Measurements from ENCODE around the gene GPR32. TPM values are rescaled to one million over a fixed set of nuclear protein-coding genes. Genes with fewer than 3 reads are reported as not detected.
"Not testable (repeated sequence)": the region's sequence is repeated elsewhere in the genome, so short reads cannot be mapped to it uniquely, and the experiment has no call there.

GPR32 gene
- total and polyA plus RNA-seq, 4 donors = not detected

GRCh38 chr19:50772476-50772875 is 2.2 kb downstream of the GPR32 start:
- DNase-seq (no peak), ATAC-seq (ENCODE audit: low FRiP score) (no peak)
- intact Hi-C loops (cut with DNase I) = no loop called here
- Histone ChIP-seq H3K4me3 (ENCODE audit: low read length in 2 of 2) (no peak overlapping the region), H3K4me1 (ENCODE audit: control insufficient read depth in 1 of 2, insufficient read depth in 2 of 2, low read length in 2 of 2) (no peaks in the 10 kb centered on the region), H3K27ac (ENCODE audit: low read depth in 1 of 2, low read length in 2 of 2) (no peak overlapping the region), H3K27me3 (ENCODE audit: control insufficient read depth in 1 of 2, insufficient read depth in 2 of 2, low read length in 1 of 2) (no peaks in the 10 kb centered on the region), H3K9me3 (ENCODE audit: control insufficient read depth, low read length) (peaks cover 2% of the 10 kb centered on the region), H3K36me3 (ENCODE audit: control insufficient read depth in 1 of 2, insufficient read depth in 2 of 2, low read length in 1 of 2) (no peaks in the 10 kb centered on the region)
- 44 to 65% methylated on average over 2 of the region's 2 CpGs for WGBS, 2 donors

DNA sequence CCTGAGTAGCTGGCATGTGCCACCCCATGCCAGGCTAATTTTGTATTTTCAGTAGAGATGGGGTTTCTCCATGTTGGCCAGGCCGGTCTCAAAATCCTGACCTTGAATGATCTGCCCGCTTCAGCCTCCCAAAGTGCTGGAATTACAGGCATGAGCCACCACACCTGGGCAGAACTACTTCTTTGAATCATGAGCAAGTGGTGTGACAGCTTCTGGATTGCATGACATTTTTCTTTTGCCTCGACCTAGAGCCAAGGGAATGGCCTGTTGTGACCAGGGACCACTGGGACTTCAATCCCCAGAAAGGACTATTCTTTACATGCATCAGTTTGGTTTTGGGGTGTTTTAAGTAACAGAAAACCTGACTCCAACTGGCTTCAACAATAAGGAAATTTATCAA is 2.6 kb downstream of the GPR32 start:
- ATAC-seq (ENCODE audit: low FRiP score); intact Hi-C loops (cut with DNase I); DNase-seq; H3K4me3 ChIP-seq (ENCODE audit: low read length in 2 of 2); H3K27ac ChIP-seq (ENCODE audit: low read depth in 1 of 2, low read length in 2 of 2); H3K27me3 ChIP-seq (ENCODE audit: control insufficient read depth in 1 of 2, insufficient read depth in 2 of 2, low read length in 1 of 2); H3K9me3 ChIP-seq (ENCODE audit: control insufficient read depth, low read length); H3K36me3 ChIP-seq (ENCODE audit: control insufficient read depth in 1 of 2, insufficient read depth in 2 of 2, low read length in 1 of 2); H3K4me1 ChIP-seq (ENCODE audit: control insufficient read depth in 1 of 2, insufficient read depth in 2 of 2, low read length in 2 of 2): not testable (repeated sequence)
- WGBS, 2 donors = 83 to 87% methylated on average over 3 of the region's 3 CpGs

- 53 to 55% methylated on average over 7 of the region's 7 CpGs for WGBS, 2 donors
- H3K9me3 ChIP-seq (ENCODE audit: control insufficient read depth, low read length); H3K4me1 ChIP-seq (ENCODE audit: control insufficient read depth in 1 of 2, insufficient read depth in 2 of 2, low read length in 2 of 2); H3K4me3 ChIP-seq (ENCODE audit: low read length in 2 of 2); DNase-seq; H3K27ac ChIP-seq (ENCODE audit: low read depth in 1 of 2, low read length in 2 of 2); H3K27me3 ChIP-seq (ENCODE audit: control insufficient read depth in 1 of 2, insufficient read depth in 2 of 2, low read length in 1 of 2); H3K36me3 ChIP-seq (ENCODE audit: control insufficient read depth in 1 of 2, insufficient read depth in 2 of 2, low read length in 1 of 2); ATAC-seq (ENCODE audit: low FRiP score); intact Hi-C loops (cut with DNase I): not testable (repeated sequence)
Observed at GRCh38 chr19:50773454-50773853, 3.2 kb downstream of the GPR32 start.

DNA sequence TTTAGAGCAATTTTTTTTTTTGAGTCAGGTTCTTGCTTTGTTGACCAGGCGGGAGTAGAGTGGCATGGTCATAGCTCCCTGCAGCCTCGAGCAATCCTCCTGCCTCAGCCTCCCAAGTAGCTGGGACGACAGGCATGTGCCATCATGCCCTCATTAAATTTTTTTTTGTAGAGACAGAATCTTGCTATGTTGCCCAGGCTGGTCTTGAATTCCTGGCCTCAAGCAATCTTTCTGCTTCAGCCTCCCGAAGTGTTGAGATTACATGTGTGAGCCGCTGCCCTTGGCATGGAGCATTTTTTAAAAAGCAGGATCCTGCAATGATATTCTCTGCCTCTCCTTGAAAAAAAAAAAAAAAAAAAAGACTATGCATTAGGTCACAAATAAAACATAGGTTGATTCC is 5.9 kb downstream of the GPR32 start:
- DNase-seq (no peak), ATAC-seq (ENCODE audit: low FRiP score) (no peak)
- no peak overlapping the region for H3K4me3 ChIP-seq (ENCODE audit: low read length in 2 of 2)
- intact Hi-C loops (cut with DNase I) = no loop called here
- no peak overlapping the region for H3K27ac ChIP-seq (ENCODE audit: low read depth in 1 of 2, low read length in 2 of 2)
- peaks cover 2% of the 10 kb centered on the region for H3K9me3 ChIP-seq (ENCODE audit: control insufficient read depth, low read length)
- no peaks in the 10 kb centered on the region for H3K27me3 ChIP-seq (ENCODE audit: control insufficient read depth in 1 of 2, insufficient read depth in 2 of 2, low read length in 1 of 2)
- 64 to 81% methylated on average over 5 of the region's 5 CpGs for WGBS, 2 donors
- H3K4me1 ChIP-seq (ENCODE audit: control insufficient read depth in 1 of 2, insufficient read depth in 2 of 2, low read length in 2 of 2) = no peaks in the 10 kb centered on the region
- H3K36me3 ChIP-seq (ENCODE audit: control insufficient read depth in 1 of 2, insufficient read depth in 2 of 2, low read length in 1 of 2) = no peaks in the 10 kb centered on the region

DNA sequence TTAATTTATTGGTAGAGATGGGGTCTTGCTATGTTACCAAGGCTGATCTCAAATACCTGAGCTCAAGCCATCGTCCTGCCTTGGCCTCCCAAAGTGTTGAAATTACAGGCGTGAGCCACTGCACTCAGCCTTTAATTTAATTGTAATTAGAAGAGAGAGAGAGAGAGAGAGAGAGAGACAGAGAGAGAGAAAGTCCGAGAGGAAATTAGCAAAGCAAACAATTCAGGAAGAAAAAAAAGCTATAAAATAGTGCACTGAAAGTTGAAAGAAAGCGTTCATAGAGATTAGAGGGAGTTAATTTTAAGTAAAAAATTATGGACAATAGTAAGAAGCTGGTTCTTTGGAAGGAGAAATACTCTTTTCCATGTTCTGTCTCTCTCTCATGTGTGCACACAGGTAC is 7.0 kb downstream of the GPR32 start:
- WGBS, 2 donors = 47 to 48% methylated on average over 4 of the region's 4 CpGs
- H3K27me3 ChIP-seq (ENCODE audit: control insufficient read depth in 1 of 2, insufficient read depth in 2 of 2, low read length in 1 of 2) = no peaks in the 10 kb centered on the region
- no peak for ATAC-seq (ENCODE audit: low FRiP score)
- no peaks in the 10 kb centered on the region for H3K4me1 ChIP-seq (ENCODE audit: control insufficient read depth in 1 of 2, insufficient read depth in 2 of 2, low read length in 2 of 2)
- no peak overlapping the region for H3K27ac ChIP-seq (ENCODE audit: low read depth in 1 of 2, low read length in 2 of 2)
- H3K4me3 ChIP-seq (ENCODE audit: low read length in 2 of 2) = no peak overlapping the region
- H3K9me3 ChIP-seq (ENCODE audit: control insufficient read depth, low read length) = peaks cover 2% of the 10 kb centered on the region
- no peaks in the 10 kb centered on the region for H3K36me3 ChIP-seq (ENCODE audit: control insufficient read depth in 1 of 2, insufficient read depth in 2 of 2, low read length in 1 of 2)
- DNase-seq = no peak
- intact Hi-C loops (cut with DNase I) = no loop called here

- no peaks in the 10 kb centered on the region for H3K9me3 ChIP-seq (ENCODE audit: control insufficient read depth, low read length)
- no peaks in the 10 kb centered on the region for H3K4me1 ChIP-seq (ENCODE audit: control insufficient read depth in 1 of 2, insufficient read depth in 2 of 2, low read length in 2 of 2)
- H3K36me3 ChIP-seq (ENCODE audit: control insufficient read depth in 1 of 2, insufficient read depth in 2 of 2, low read length in 1 of 2) = no peaks in the 10 kb centered on the region
- DNase-seq (no peak), ATAC-seq (ENCODE audit: low FRiP score) (no peak)
- intact Hi-C loops (cut with DNase I) = no loop called here
- 1% methylated on average over 30 of the region's 30 CpGs for WGBS, 2 donors
- H3K27me3 ChIP-seq (ENCODE audit: control insufficient read depth in 1 of 2, insufficient read depth in 2 of 2, low read length in 1 of 2) = no peaks in the 10 kb centered on the region
- no peak overlapping the region for H3K4me3 ChIP-seq (ENCODE audit: low read length in 2 of 2)
- H3K27ac ChIP-seq (ENCODE audit: low read depth in 1 of 2, low read length in 2 of 2) = no peak overlapping the region
Observed at GRCh38 chr19:50777830-50778303, 7.6 kb downstream of the GPR32 start.

DNA sequence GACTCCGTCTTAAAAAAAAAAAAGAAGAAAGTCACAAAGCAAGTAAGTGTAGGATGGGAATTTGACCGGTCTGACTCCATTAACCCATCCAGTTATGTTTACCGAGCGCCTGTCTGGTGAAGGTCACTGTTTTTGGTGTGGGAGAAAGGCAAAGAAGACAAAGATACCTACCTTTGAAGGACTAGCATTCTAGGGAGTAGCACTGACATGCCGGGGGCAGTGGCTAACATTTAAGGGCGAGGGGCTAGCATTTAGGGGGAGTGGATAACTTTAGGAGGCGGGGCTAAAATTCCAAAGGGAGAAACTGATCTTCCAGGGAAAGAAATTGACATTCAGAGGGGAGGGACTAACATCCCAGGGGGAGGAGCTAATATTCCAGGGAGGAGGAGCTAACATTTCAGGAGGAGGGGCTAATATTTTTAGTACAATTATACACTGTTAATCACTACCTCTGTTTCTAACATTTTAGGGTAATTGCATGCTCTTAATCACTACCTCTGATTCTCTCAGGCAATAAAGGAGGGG is 8.7 kb downstream of the GPR32 start:
- Histone ChIP-seq H3K4me3 (ENCODE audit: low read length in 2 of 2) (no peak overlapping the region), H3K27me3 (ENCODE audit: control insufficient read depth in 1 of 2, insufficient read depth in 2 of 2, low read length in 1 of 2) (no peaks in the 10 kb centered on the region), H3K27ac (ENCODE audit: low read depth in 1 of 2, low read length in 2 of 2) (no peak overlapping the region), H3K4me1 (ENCODE audit: control insufficient read depth in 1 of 2, insufficient read depth in 2 of 2, low read length in 2 of 2) (no peaks in the 10 kb centered on the region), H3K9me3 (ENCODE audit: control insufficient read depth, low read length) (no peaks in the 10 kb centered on the region), H3K36me3 (ENCODE audit: control insufficient read depth in 1 of 2, insufficient read depth in 2 of 2, low read length in 1 of 2) (no peaks in the 10 kb centered on the region)
- DNase-seq (no peak), ATAC-seq (ENCODE audit: low FRiP score) (no peak)
- intact Hi-C loops (cut with DNase I) = no loop called here
- WGBS, 2 donors = 48 to 57% methylated on average over 7 of the region's 7 CpGs

- Histone ChIP-seq H3K27ac (ENCODE audit: low read depth in 1 of 2, low read length in 2 of 2) (no peak overlapping the region), H3K9me3 (ENCODE audit: control insufficient read depth, low read length) (no peaks in the 10 kb centered on the region), H3K36me3 (ENCODE audit: control insufficient read depth in 1 of 2, insufficient read depth in 2 of 2, low read length in 1 of 2) (no peaks in the 10 kb centered on the region), H3K27me3 (ENCODE audit: control insufficient read depth in 1 of 2, insufficient read depth in 2 of 2, low read length in 1 of 2) (no peaks in the 10 kb centered on the region), H3K4me1 (ENCODE audit: control insufficient read depth in 1 of 2, insufficient read depth in 2 of 2, low read length in 2 of 2) (no peaks in the 10 kb centered on the region), H3K4me3 (ENCODE audit: low read length in 2 of 2) (no peak overlapping the region)
- intact Hi-C loops (cut with DNase I) = loop anchor here in 1 of 2 donors (5.0 kb wide), 1 partner anchor 422 kb away; no protein-coding TSS in a partner anchor
- DNase-seq = no peak
- ATAC-seq (ENCODE audit: low FRiP score) = no peak
- 44 to 46% methylated on average over 25 of the region's 25 CpGs for WGBS, 2 donors
Observed at GRCh38 chr19:50779504-50780457, 9.5 kb downstream of the GPR32 start.

Data from aorta (tissue), 5 donors.